Measurements from ENCODE around the gene CACHD1.
A peak's percentile ranks its signal among the peaks of the same experiment; 100 is the strongest.
"Not testable (repeated sequence)": the region's sequence is repeated elsewhere in the genome, so short reads cannot be mapped to it uniquely, and the experiment has no call there.

The CACHD1 gene

GRCh38 chr1:64498325-64498724, 28.4 kb downstream of the CACHD1 start:
- DNase-seq = no peak

DNA sequence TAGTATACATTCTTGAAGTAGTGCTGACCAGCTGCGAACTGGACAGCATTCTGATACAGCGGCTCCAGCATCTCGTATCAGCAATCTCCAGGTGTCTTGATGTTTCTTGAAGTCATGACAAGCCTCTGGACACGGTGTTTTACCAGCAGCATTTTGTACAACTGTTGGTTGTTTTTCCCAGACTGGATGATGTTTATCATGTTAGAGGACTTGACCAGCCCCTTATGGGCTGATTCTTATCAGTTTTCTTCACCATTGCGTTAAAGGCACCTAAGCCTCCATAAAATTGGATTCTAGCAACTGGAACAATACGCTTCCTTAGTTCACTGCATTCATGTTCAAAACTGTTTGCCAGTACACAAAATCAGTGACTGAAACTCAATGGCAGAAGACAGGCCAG, 29.1 kb downstream of the CACHD1 start:
- DNase-seq = no peak

DNA sequence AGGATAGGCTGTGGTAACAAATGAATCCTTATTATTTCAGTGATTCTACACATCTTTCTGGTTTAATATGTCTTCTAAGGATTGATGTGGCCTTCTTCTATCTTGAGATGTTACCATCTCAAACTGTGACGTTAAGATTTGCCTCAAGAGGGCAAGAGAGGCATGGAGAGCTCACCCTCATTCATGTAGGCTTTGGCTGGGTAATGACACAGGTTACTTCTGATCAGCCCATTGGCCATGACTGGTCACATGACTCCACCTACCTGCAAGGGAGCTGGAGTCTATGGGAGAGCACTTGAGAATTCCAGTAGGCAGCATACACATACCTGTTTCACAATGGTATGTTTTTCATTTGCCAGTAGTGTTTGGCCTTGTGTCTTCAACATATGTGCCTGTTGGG, 30.0 kb downstream of the CACHD1 start:
- no peak for DNase-seq

DNA sequence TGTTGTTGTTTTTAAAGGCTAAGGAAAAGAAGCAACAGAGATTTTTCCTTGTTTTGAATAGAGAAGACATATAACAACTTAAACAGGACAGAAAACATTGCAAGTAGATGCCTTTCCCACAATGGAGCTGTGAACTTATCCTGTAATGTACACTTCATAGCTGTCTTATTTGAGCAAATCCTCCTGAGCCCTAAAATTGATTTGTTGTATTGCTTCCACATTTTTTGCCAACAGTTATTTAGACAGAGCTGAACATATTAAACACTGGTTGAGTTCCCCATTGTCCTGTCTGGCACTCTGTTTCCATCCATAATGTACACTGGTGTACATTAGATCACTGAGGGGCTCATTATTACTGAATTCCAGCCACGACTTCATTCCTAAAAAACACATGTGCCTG, 32.2 kb downstream of the CACHD1 start:
- no peak for DNase-seq

DNA sequence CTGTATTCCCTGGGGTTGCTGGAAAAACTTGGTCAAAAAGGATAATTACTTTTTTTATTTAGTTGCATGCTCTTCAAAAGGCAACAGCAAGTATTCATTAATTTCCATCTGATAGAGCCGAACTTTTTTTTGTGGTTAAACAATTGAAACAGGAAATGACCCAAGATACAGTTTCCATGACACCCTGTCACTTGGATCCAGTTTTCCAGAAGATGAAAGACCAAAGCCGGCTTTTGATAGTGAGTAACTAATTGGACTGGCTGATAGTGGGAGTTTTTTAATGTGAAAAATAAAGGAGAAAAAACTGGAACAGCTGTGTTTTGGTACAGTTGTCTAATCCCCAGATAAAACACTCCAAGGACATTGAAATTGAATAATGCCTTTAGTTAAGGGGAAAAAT, 33.0 kb downstream of the CACHD1 start:
- no peak for DNase-seq

- no peak for DNase-seq
These were observed 35.5 kb downstream of the CACHD1 start for GRCh38 chr1:64505232-64505943.

GRCh38 chr1:64505944-64506655, 36.2 kb downstream of the CACHD1 start:
- peak; percentile 43 for DNase-seq

GRCh38 chr1:64508629-64509028, 38.7 kb downstream of the CACHD1 start:
- DNase-seq = no peak

- no peak for DNase-seq
These were observed 41.1 kb downstream of the CACHD1 start for GRCh38 chr1:64511044-64511443.

DNA sequence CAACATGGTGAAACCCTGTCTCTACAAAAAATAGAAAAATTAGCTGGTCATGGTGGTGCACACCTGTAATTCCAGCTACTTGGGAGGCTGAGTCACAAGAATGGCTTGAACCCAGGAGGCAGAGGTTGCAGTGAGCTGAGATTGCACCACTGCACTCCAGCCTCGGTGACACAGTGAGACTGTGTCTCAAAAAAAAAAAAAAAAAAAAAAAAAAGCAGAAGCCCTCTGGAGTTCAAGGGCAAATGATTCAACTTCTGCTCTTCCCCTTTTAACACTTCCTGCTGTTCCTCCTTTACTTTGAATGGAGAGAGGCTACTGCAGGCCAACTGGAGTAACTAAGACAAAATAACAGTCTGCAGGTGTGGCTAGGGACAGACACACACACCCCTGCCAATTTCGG, 42.3 kb downstream of the CACHD1 start:
- not testable (repeated sequence) for DNase-seq

- no peak for DNase-seq
These were observed 43.6 kb downstream of the CACHD1 start for GRCh38 chr1:64513545-64513944.

GRCh38 chr1:64514197-64514765, 44.4 kb downstream of the CACHD1 start:
- DNase-seq = no peak

DNA sequence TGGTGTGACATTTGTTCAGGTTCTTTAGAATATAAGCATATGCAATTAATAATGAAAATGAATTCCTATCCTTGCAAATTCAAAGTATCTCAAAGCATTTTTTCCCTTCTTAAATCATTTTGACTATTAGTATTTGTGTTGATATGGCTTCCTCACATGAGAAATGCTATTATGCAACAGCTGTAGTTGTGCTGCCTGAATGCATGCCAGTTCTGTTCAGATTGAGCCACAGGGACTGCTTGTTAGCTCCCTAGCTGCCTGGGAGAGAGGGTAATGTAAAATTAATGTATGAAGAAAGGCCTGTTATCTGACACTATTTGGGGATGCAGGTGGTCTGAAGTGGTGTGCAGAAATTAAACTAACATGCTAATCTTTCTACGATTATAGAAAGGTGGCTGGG, 45.5 kb downstream of the CACHD1 start:
- DNase-seq = no peak

DNA sequence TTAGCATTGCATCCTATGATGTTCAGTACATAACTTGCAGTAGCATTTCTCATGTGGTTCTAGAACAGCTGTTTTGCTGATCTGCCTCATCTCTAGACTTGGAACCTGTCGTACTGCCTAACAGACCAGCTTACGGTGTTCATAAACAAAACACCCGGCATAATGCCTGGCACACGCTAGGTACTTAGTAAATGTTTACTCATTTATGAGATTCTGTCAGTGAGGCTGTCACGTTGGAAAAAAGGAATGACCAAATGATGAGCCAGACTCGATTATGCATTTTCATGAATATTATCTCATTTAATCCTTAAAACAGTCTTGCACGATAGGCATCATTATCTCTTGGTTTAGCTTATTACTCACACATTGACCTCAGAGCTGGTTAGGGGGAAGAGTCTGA, 46.4 kb downstream of the CACHD1 start:
- no peak for DNase-seq

DNA sequence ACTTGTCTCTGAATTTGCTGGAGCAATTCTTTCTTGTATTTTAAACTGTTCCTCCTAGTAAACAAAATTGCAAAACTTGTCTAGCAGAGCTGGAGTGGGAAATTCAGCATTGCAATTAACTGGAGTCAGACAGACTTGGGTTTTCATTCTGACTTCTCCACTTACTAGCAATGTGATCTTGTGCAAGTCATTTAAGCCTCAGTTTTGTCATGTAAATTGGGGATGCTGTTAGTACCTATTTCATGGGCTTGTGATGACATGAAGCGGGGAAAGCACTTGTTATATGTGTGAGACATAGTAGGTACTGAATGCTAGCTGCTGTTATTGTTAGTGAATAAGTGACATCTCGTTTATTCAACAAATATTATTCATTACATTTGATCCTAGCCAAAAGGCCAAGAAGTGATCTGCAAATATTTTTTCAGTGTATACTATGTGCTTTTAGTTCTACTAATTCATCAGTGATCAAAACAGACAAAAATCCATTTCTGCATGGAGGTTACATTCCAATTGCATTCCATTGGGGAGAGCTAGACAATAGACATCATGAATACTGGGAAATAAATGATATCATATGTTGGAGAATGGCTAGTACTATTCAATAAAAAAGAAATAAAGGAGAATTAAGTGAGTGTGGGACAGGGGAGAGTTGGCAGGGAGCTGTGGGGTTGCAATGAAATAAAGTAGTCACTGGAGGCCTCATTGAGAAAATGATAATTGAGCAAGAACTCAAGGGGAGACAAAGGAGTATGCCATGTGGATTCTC, 47.1 kb downstream of the CACHD1 start:
- DNase-seq = no peak

DNA sequence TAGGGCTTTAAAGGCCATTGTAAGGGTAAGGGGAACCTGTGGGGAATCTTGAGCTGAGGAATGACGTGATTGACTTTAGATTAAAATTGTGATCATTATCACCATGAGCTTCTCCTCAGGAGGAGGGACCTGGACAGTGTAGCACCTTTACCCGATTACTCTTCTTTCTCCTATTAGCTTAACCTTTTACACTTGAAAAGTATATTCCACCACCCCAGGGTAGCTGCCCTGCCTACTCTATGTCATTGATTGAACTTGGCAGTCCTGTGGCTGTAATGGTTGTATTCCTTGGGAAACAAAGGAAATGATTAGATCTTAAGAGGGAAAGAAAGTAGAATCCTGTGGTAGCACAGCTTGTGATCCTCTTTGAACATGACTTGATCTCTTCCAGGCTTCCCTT, 47.7 kb downstream of the CACHD1 start:
- no peak for DNase-seq

GRCh38 chr1:64518692-64519481, 49.0 kb downstream of the CACHD1 start:
- DNase-seq = no peak

DNA sequence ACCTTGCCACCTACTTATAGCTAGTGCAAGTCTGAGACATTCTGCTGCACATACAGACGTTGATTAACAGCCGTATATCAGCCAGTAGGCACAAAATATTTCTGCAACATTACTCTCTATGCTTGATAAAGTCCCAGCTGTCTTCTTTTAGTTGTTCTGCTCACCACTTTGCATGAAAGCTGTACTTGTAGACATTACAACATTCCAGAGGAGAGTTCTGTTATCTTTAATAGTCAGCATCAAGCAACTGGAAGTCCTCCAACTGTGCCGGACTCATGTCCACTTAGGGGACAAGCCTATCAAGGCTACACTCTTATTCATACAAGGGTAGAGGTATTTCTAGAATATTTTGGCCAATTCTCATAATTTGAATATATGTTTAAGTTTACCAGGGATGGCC, 50.0 kb downstream of the CACHD1 start:
- no peak for DNase-seq

DNA sequence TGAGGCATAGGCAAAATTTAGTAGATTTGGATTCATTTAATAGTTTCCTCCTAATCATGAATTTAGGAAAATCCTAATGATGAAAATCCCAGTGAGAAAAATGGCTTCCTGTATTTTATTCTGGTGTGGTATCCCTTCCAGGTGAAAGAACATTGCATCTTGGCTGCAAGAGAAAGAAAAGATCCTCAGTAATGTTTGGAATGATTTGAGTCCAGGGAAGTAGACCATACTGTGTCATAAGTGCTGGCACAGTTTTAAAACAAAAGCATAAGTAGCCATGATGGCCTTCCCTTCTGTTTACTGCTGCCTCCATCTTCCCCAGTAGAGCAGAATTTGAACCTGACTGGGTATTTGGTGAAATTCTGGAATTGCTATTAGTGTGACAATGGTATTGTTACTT, 52.8 kb downstream of the CACHD1 start:
- DNase-seq = no peak

GRCh38 chr1:64523413-64524337, 53.7 kb downstream of the CACHD1 start:
- DNase-seq = no peak

- no peak for DNase-seq
These were observed 54.7 kb downstream of the CACHD1 start for GRCh38 chr1:64524614-64525013.
